Kidney (tissue), 14 donors: ENCODE measurements around the gene GLOD5. TPM values are rescaled to one million over a fixed set of nuclear protein-coding genes. Genes with fewer than 3 reads are reported as not detected.

Source experiments
- DNase-seq, 5 donors: peaks; one replicate each; pipeline ENCODE4 v3.0.0-alpha.2; 2013 to 2020
- FAIRE-seq: peaks from 2 replicates; lab custom pipeline; 2012; peaks lifted over from hg19 to GRCh38; lab: Jason Lieb, UNC
- H3K27ac ChIP-seq, 2 donors: one replicate each; pipeline ENCODE4 v1.7.0; 2013; ENCODE audit warnings: low read depth in 2 of 2, low read length in 2 of 2, inconsistent platforms in 1 of 2
- H3K27me3 ChIP-seq: one replicate; pipeline ENCODE4 v1.7.1; 2013; ENCODE audit warnings: low read length, inconsistent platforms; ENCODE audit not compliant: control insufficient read depth, insufficient read depth
- H3K36me3 ChIP-seq, 3 donors: one replicate each; pipeline versions ENCODE4 v1.7.0 to v1.7.1; 2013; ENCODE audit warnings: low read length in 3 of 3, control low read depth in 1 of 3, inconsistent platforms in 1 of 3; ENCODE audit not compliant: insufficient read depth in 3 of 3, control insufficient read depth in 2 of 3
- H3K4me1 ChIP-seq, 3 donors: one replicate each; pipeline versions ENCODE4 v1.7.0 to v1.7.1; 2013; ENCODE audit warnings: low read length in 3 of 3, inconsistent platforms in 1 of 3, low read depth in 1 of 3; ENCODE audit not compliant: control insufficient read depth in 2 of 3, insufficient read depth in 2 of 3
- H3K4me3 ChIP-seq, 3 donors: one replicate each; pipeline versions ENCODE4 v1.7.0 to v1.8.1; 2013; ENCODE audit warnings: low read length in 3 of 3, control low read depth in 1 of 3, inconsistent platforms in 1 of 3
- H3K9ac ChIP-seq, 3 donors: one replicate each; pipeline versions ENCODE4 v1.7.0 to v1.7.1; 2013; ENCODE audit warnings: low read length in 3 of 3, control low read depth in 1 of 3, inconsistent platforms in 1 of 3
- H3K9me3 ChIP-seq, 3 donors: one replicate each; pipeline versions ENCODE4 v1.7.0 to v1.7.1; 2013; ENCODE audit warnings: low read length in 3 of 3, control low read depth in 1 of 3, inconsistent platforms in 1 of 3; ENCODE audit not compliant: control insufficient read depth in 2 of 3, insufficient read depth in 1 of 3
- CTCF ChIP-seq: IDR thresholded peaks from 3 replicates; pipeline ENCODE4 v1.5.1; 2012; ENCODE audit warnings: mild to moderate bottlenecking, moderate library complexity, borderline replicate concordance; ENCODE audit not compliant: insufficient read depth; ENCODE audit errors: extremely low read depth
- intact Hi-C: fragments of 100-400 bp; cut with DNase I; formaldehyde crosslinking; loops from one replicate; pipeline ENCODE4 v1.11.1; 2022
- polyA plus RNA-seq: library from polyadenylated mRNA; stranded (reverse); fragments of 350-450 nt; fragmentation: Illumina TruSeq; extraction: RNeasy Lipid Tissue Mini Kit (QIAGEN cat#74804); gene quantifications from one replicate; pipeline ENCODE4 v1.2.3, GENCODE V29; 2014; ENCODE audit warnings: low read depth, low replicate concordance; ENCODE audit not compliant: insufficient read depth
- total RNA-seq: library from RNA; stranded (reverse); fragmentation: NEBNext Ultra II Directional; extraction: Animal tissue kit (Norgen Biotek cat#: 25700); gene quantifications from one replicate; pipeline ENCODE4 v1.2.1, GENCODE V29; 2021
- donor health status: control.
- donor health status: control.
- donor health status: control.
- donor health status: control.
- donor health status: control.
- donor health status: DM: yes; HTN: yes; CAD: no.
- donor health status: Normal renal cell carcinoma (clear cell type).

The GLOD5 gene
- total and polyA plus RNA-seq, 2 donors from 2014 or later: 0.94 to 12.6 TPM

- Histone ChIP-seq H3K4me3 (peak overlapping the region in 2 of 3 donors; percentile 80 to 85), H3K9ac (peak overlapping the region in 1 of 3 donors; percentile 7)
Observed at GRCh38 chrX:48736303-48736702, 25.2 kb upstream of the GLOD5 start.

GRCh38 chrX:48736878-48737212 lies 24.7 kb upstream of the GLOD5 start:
- Histone ChIP-seq H3K36me3 (no peaks in the 10 kb centered on the region), H3K27me3 (no peaks in the 10 kb centered on the region), H3K9ac (peak overlapping the region in 1 of 3 donors; percentile 69), H3K27ac (no peak overlapping the region), H3K4me3 (peak overlapping the region; percentile 63 to 85 (median 80)), H3K4me1 (no peaks in the 10 kb centered on the region), H3K9me3 (no peaks in the 10 kb centered on the region)
- no peak for TF ChIP-seq CTCF
- FAIRE-seq (no peak), DNase-seq (no peak)
- intact Hi-C loops: no loop called here

More at GRCh38 chrX:48736303-48736702, 25.2 kb upstream of the GLOD5 start:
- H3K27me3 ChIP-seq: no peaks in the 10 kb centered on the region
- no peaks in the 10 kb centered on the region for H3K36me3 ChIP-seq
- no peaks in the 10 kb centered on the region for H3K4me1 ChIP-seq
- no peak for DNase-seq
- intact Hi-C loops: no loop called here
- no peak for FAIRE-seq
- no peak overlapping the region for H3K27ac ChIP-seq
- no peaks in the 10 kb centered on the region for H3K9me3 ChIP-seq
- no peak for TF ChIP-seq CTCF

GRCh38 chrX:48737213-48737938 lies 24.2 kb upstream of the GLOD5 start:
- peak overlapping the region; percentile 83 to 88 for H3K27ac ChIP-seq
- no peaks in the 10 kb centered on the region for H3K27me3 ChIP-seq
- peak overlapping the region; percentile 78 to 85 (median 80) for H3K4me3 ChIP-seq
- H3K36me3 ChIP-seq: no peaks in the 10 kb centered on the region
- intact Hi-C loops: no loop called here
- no peaks in the 10 kb centered on the region for H3K4me1 ChIP-seq
- H3K9me3 ChIP-seq: no peaks in the 10 kb centered on the region
- no peak for TF ChIP-seq CTCF
- FAIRE-seq: peak; percentile 85
- DNase-seq: peak; percentile 95 to 98 (median 96)
- peak overlapping the region; percentile 66 to 85 (median 67) for H3K9ac ChIP-seq
